Stimulated activated naive CD8-positive, alpha-beta T cell treated with anti-CD3 and anti-CD28 coated beads, Interleukin-15, amount 100 ng/mL, for 72 hours (primary cell): ENCODE data around the gene ZSCAN10.

ENCODE experiments used
- ATAC-seq: fragments of 150-1000 bp; cut with Tn5 transposase; 2 replicates; pipeline ENCODE4 v1.10.0; 2021; ENCODE audit warnings: mild to moderate bottlenecking, moderate library complexity
- DNase-seq, 2 donors: peaks; one replicate each; pipeline ENCODE4 v3.0.0; 2021 to 2022
- H3K27ac Mint-ChIP-seq, 2 donors: one replicate each; pipeline ENCODE4 v1.8.0; 2022; ENCODE audit warnings: mild to moderate bottlenecking in 2 of 2, mixed read lengths in 2 of 2, moderate library complexity in 2 of 2
- H3K27me3 Mint-ChIP-seq: one replicate; pipeline ENCODE4 v1.8.0; 2022; ENCODE audit warnings: mixed read lengths
- H3K4me1 Mint-ChIP-seq: one replicate; pipeline ENCODE4 v1.8.0; 2022; ENCODE audit warnings: mild to moderate bottlenecking, mixed read lengths
- H3K4me3 Mint-ChIP-seq, 2 donors: one replicate each; pipeline ENCODE4 v1.8.0; 2022; ENCODE audit warnings: mild to moderate bottlenecking in 2 of 2, mixed read lengths in 2 of 2, moderate library complexity in 1 of 2
- H3K9me3 Mint-ChIP-seq, 2 donors: one replicate each; pipeline ENCODE4 v1.8.0; 2022; ENCODE audit warnings: mixed read lengths in 2 of 2

Gene ZSCAN10

DNA sequence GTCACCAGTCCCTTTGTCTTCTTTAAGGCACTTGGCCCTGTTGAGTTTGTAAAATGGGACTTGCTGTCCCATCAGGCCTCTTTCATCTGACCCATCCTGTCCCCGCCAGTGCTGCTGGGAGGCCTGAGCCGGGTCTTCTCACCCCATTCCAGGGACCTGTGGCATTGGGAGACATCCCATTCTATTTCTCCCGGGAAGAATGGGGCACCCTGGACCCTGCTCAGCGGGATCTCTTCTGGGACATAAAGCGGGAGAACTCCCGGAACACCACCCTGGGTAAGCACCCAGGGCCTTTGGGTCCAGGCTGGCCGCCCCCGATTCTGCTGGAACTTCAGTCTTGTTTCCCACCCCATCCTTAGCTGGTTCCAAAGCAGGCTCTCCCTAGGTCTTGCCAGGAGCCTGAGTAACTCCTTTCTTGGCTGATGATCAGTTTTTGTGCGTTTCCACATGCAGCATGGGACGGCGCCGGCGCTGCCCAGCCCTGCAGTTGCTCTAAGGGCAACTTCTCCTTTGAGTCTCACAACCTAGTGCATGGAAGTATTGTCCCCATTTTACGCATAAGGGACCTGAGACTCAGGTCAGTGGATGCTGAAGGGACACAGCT is 39.8 kb upstream of the ZSCAN10 start:
- no peak overlapping the region for H3K27ac Mint-ChIP-seq

DNA sequence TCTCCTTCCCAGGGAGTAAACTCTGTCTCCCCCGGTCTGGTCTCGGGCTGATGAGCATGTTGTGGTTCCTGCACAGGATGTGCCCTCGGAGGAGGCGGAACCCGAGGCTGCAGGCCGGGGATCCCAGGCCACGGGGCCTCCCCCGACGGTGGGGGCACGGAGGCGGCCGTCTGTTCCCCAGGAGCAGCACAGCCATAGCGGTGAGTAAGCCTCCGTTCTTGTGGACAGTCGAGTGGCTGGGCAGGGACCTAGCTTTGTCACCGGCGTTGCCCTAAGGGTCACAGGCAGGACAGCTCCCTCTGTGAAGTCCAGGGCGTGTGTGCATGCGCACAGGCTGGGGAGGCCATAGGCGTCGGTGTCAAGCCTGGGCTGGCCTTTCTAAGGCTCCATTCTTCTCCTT is 39.2 kb upstream of the ZSCAN10 start:
- Mint-ChIP-seq H3K4me1 (peaks cover 30% of the 10 kb centered on the region), H3K4me3 (no peak overlapping the region), H3K27ac (no peak overlapping the region), H3K9me3 (no peaks in the 10 kb centered on the region), H3K27me3 (no peaks in the 10 kb centered on the region)
- ATAC-seq, result no peak
- no peak for DNase-seq

More for the DNA sequence above, 39.8 kb upstream of the ZSCAN10 start:
- Mint-ChIP-seq H3K27me3 (no peaks in the 10 kb centered on the region), H3K4me1 (peaks cover 29% of the 10 kb centered on the region), H3K4me3 (no peak overlapping the region), H3K9me3 (no peaks in the 10 kb centered on the region)
- ATAC-seq, result no peak
- no peak for DNase-seq

DNA sequence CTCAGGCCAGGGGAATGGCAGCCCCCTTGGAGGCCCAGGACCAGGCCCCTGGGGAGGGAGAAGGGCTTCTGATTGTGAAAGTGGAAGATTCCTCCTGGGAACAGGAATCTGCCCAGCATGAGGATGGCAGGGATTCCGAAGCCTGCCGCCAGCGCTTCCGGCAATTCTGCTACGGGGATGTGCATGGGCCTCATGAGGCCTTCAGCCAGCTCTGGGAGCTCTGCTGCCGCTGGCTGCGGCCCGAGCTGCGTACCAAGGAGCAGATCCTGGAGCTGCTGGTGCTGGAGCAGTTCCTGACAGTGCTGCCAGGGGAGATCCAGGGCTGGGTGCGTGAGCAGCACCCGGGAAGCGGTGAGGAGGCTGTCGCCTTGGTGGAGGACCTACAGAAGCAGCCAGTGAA is 38.2 kb upstream of the ZSCAN10 start:
- ATAC-seq, result no peak
- no peak for DNase-seq
- Mint-ChIP-seq H3K9me3 (no peaks in the 10 kb centered on the region), H3K4me3 (no peak overlapping the region), H3K4me1 (peaks cover 39% of the 10 kb centered on the region), H3K27me3 (no peaks in the 10 kb centered on the region), H3K27ac (no peak overlapping the region)

DNA sequence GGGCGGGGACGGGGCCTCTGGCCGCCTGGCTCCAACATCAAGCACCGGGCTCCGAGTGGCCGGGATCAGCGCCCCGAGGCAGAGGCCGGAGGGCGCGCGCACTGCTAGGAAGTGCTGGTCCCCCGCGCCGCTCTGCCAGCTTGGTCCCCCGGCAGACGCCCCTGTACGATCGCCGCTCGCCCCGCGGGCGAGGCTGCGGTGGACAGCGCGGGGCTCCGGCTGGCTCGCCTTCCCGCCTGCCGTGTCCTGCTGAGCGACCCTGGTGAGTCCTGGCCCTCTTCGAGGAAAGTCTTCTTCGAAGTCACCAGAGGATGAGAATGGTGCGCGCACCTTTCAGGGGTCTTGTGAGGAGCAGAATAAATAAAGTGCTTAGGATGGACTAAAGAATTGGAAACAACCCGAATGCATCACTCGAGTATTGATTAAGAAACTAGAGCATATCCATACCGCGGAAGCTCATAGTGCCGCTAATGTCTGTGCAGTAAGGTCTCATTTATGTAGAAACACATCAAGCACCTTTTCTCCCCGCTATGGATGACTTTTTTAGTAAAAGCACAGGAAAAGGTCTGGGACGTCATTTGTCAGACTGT is 36.1 kb upstream of the ZSCAN10 start:
- no peak for DNase-seq
- H3K27ac Mint-ChIP-seq, result peak overlapping the region; percentile 86
- ATAC-seq, result peak; percentile 65
- peaks cover 50% of the 10 kb centered on the region for H3K4me1 Mint-ChIP-seq
- peak overlapping the region; percentile 96 to 98 for H3K4me3 Mint-ChIP-seq
- H3K9me3 Mint-ChIP-seq, result no peaks in the 10 kb centered on the region
- no peaks in the 10 kb centered on the region for H3K27me3 Mint-ChIP-seq

DNA sequence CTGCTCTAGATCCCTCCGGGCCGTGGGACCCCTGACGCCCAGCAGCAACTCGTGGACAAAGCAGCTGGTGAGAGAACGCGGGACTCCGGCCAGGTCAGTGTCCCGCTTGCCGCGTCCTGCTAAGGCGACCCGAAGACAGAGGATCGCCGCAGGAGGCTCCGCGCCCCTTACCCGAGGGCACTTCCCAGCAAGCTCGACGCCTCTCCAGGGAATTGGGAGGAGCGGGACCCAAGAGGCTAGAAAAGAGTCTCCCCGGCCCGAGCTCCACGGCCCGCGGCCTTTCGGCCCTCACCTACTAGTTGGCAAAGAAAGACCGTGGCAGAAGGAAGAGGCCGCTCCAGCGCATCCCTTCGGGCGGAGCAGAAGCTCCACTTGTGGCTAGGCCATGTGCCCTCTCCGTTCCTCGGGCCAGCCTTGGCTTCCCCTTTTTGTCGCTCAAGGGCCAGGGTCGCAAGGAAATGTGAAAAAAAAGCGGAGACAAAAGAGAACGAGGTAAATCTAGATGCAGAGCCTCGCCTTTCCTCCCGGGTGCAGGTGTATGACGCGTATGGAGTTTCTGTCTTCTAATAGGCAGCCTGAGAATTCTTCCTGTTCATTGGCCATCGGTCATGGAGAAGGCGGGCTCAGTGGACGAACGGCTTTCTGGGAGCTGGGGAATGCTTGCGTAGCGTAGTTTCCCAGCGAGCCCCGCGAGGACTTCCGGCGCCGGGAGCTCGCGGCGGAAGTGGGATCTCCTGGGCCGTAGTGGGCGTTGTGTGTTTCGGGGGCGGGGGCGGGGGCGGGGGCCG is 35.4 kb upstream of the ZSCAN10 start, which contains the start of gene ZNF213:
Gene ZNF213, plus strand, starts transcription at position 692 of the 788 bp plus-strand sequence. CDS start 2,252 bp downstream, outside the sequence.
- Mint-ChIP-seq H3K27ac (peak within 1 kb of the TSS; percentile 95 to 96), H3K9me3 (no peaks in the 10 kb centered on the region), H3K4me1 (peaks cover 57% of the 10 kb centered on the region), H3K27me3 (no peaks in the 10 kb centered on the region), H3K4me3 (peak within 1 kb of the TSS; percentile 96 to 98)
- peak; percentile 89 to 95 for DNase-seq
- ATAC-seq, result peak; percentile 96

DNA sequence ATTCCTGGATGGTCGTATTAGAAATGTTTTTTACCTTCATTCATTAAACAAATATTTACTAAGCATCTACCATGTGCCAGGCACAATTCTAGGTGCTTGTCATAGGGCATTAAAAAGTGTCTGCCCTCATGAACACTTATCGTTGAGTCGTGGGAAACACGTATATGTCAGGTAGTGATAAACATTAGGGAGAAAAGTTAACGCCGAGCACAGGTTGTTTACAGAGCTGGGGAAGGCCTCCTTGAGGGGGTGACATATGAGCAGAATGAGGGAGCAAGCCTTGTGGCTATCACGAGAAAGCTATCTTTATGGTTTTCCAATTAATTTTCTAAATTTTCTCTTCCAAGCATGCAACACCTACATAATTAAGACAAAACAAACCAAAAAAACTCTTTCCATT is 34.8 kb upstream of the ZSCAN10 start:
- Mint-ChIP-seq H3K27me3 (no peaks in the 10 kb centered on the region), H3K4me1 (peaks cover 59% of the 10 kb centered on the region), H3K4me3 (peak overlapping the region; percentile 96 to 98), H3K9me3 (no peaks in the 10 kb centered on the region), H3K27ac (peak overlapping the region; percentile 95 to 96)
- ATAC-seq (no peak), DNase-seq (no peak)

DNA sequence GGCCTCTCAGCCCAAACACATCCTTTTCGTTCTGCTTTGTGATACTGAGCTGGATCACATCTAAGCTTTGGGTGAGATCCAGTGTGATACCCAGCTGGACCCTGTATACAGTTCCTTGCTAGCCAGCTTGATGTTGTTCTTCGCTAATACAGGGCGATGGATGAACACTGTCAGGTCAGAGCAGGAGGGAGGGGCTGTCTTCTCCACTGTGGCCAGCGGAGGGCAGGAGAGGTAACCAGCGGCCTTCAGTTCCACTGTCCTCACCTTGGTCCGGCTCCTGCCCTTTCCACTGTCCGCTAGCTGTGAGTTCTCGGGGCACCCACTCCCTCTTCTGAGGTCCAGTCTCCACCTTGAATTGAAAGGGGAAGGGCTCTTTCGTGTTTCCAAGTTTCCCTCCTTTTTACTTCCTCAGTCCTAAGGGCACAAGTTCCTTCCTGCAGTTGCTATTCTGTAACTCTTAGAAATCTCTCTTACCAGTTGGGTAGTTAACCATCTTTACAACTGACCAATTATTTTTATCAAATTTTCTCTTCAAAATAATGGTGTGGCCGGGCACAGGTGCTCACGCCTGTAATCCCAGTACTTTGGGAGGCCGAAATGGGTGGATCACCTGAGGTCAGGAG is 32.8 kb upstream of the ZSCAN10 start:
- Mint-ChIP-seq H3K27ac (no peak overlapping the region), H3K9me3 (no peaks in the 10 kb centered on the region), H3K4me1 (peaks cover 59% of the 10 kb centered on the region), H3K27me3 (no peaks in the 10 kb centered on the region), H3K4me3 (no peak overlapping the region)
- ATAC-seq, result no peak
- peak; percentile 49 to 61 for DNase-seq

DNA sequence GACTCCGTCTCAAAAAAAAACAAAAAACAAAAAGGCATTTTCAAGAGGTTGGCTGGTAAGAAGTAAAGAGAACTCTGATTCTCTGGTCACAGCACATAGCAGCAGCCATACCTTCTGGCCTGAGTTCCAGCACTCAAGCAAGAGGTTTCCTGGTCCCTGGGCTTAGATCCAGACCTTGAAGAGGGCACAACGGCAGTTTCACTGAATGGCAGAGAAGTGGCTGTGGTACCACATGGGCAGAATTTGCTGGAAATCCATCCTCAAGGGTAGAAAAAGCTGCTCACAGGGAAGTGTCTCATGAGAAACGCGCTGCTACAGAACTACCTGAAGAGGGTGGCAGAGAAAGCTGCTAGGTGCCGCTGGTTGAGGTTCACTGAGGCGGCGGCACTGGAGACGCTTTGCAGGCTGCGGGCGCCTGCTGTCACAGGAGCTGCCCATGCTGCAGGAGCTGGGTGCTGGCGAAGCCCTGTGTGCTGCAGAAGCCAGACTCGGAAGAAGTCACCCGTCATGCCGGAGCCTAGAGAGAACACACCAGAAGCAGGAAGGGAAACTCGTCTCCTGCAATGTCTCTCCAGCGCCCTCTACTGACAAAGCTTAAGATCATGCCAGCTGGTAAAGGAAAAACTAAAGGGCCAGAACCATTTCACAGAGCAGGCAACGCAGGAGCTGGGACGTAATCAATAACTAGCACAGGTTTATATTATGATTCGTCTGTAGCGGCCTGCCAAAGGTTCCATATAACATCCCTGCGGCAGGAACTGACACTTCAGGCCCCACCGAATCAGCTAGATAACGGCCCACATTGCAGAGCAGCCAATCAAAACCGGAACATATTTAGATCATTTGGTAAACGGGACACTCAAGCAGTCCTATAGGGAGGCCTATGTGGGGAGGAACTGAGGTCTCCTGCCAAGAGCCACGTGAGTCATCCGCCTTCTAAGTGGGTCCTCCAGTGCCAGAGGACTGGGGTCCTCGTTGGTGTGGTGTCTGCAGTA is 30.3 kb upstream of the ZSCAN10 start:
- H3K9me3 Mint-ChIP-seq, result no peaks in the 10 kb centered on the region
- peak overlapping the region; percentile 96 to 100 for H3K4me3 Mint-ChIP-seq
- H3K27me3 Mint-ChIP-seq, result no peaks in the 10 kb centered on the region
- H3K4me1 Mint-ChIP-seq, result peaks cover 65% of the 10 kb centered on the region
- peak overlapping the region; percentile 87 to 90 for H3K27ac Mint-ChIP-seq
- ATAC-seq, result peak; percentile 77
- peak; percentile 79 for DNase-seq

DNA sequence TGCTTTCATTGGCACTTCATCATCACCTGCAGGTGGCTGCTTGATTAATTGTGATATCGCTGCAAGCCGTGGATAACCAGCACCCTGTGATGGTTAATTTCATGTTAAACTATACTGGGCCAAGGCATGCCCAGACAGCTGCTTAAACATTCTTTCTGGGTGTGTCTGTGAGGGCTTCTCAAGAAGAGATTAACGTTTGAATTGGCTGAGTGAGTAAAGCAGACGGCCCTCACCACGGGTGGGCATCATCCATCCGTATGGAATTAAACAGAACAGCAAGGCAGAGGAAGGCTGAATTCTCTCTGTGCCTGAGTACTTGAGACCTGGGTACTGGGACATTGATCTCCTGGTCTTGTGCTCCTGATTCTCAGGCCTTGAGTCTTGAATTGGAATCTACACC is 28.7 kb upstream of the ZSCAN10 start:
- Mint-ChIP-seq H3K4me1 (peaks cover 70% of the 10 kb centered on the region), H3K9me3 (no peaks in the 10 kb centered on the region), H3K27ac (peak overlapping the region in 1 of 2 donors; percentile 78), H3K27me3 (no peaks in the 10 kb centered on the region), H3K4me3 (peak overlapping the region in 1 of 2 donors; percentile 41)
- DNase-seq (no peak), ATAC-seq (no peak)

DNA sequence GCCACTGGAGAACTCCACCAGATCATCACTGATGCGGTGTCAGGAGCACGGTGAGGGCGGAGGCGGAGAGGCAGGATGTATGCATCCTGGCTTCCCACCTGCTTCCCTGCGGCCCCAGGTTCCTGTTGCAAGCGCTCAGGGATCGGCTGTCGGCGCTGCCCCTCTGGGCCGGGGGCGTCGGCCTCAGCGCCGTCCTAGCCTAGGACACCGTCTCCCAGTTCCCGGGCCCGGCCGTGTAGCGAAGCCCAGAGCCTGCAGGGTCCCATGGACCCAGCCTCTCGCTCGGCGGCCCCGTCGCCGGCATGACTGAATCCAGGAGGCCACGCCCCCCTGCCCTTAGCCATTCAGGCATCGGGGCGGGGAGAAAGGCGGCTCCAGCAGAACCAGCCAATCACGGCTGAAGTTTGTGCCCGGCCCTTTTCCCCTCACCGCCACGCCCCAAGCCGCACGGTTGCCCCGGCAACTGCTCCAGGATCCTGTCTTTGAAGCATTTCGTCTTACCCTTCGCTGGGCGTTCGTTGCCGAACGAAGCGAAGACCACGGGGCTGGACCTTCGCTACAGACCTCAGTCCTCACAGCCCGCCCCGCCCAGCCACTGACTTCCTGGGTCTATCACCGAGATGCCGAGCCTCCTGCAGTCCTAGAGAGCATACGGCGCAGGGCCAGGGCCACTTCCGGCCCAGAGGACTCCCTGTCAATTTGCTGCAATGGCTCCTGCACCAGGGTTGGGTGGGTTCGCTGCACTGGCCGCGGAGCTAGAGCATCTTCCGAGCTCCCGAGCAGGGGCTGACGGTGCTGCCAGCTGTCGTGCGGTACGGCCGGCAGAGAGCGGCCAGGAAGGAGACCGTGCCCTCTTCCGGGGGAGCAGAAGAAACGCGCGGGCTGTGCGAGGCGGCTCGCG is 25.1 kb upstream of the ZSCAN10 start:
- H3K4me3 Mint-ChIP-seq, result peak overlapping the region; percentile 97 to 100
- ATAC-seq, result peak; percentile 93
- no peaks in the 10 kb centered on the region for H3K9me3 Mint-ChIP-seq
- no peaks in the 10 kb centered on the region for H3K27me3 Mint-ChIP-seq
- DNase-seq, result peak; percentile 96 to 97
- H3K27ac Mint-ChIP-seq, result peak overlapping the region; percentile 93 to 94
- H3K4me1 Mint-ChIP-seq, result peaks cover 46% of the 10 kb centered on the region

DNA sequence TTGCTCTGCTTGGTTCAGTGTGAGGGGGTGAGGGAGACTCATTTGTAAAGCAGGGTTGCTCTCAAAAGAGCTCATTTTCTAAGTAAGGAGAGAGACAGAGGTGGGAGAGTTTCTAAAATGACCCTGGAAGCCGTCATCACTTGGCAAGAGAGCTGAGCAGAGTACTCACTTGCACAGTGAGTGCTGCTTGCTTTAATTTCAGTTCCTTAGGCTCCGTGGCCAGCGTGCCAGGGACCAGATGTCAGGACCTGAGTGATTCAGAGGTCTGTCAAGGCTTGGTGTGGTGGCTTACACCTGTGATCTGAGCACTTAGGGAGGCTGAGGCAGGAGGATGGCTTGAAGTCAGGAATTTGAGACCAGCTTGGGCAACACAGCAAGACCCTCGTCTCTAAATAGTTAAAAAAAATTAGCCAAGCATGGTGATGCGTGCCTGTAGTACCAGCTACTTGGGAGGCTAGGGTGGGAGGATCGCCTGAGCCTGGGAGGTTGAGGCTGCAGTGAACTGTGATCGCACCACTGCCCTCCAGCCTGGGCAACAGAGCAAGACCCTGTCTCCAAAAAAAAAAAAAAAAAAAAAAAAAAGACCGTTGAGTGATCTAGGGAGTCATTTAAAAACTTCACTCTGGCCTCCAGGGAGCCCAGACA is 24.0 kb upstream of the ZSCAN10 start:
- ATAC-seq (no peak), DNase-seq (no peak)
- Mint-ChIP-seq H3K27ac (peak overlapping the region in 1 of 2 donors; percentile 28), H3K4me3 (peak overlapping the region; percentile 97 to 100), H3K9me3 (no peaks in the 10 kb centered on the region), H3K27me3 (no peaks in the 10 kb centered on the region), H3K4me1 (peaks cover 34% of the 10 kb centered on the region)

DNA sequence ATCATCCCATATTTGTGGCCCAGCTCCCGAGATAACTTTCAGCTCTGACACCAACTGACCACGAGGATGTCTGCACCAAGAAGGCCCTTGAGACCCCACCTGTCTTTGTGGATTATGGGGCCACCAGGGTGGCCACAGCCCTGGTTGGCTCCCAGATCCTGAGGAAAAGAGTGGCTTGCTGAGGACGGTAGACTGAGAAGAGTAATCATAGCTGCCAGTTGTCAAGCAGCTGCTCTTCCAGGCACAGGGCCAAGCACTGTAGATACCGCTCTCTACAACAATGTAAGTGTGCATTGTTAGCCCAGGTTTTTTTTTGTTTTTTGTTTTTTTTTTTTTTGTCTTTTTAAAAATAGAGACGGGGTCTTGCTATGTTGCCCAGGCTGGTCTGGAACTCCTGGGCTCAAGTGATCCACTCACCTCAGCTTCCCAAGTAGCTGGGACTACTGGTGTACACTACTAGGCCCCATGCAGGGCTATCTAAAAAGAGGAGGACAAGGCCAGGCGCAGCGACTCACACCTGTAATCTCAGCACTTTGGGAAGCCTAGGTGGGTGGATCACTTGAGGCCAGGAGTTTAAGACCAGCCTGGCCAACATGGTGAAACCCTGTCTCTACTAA is 22.9 kb upstream of the ZSCAN10 start:
- DNase-seq (no peak), ATAC-seq (no peak)
- peaks cover 28% of the 10 kb centered on the region for H3K4me1 Mint-ChIP-seq
- peak overlapping the region in 1 of 2 donors; percentile 96 for H3K27ac Mint-ChIP-seq
- H3K4me3 Mint-ChIP-seq, result no peak overlapping the region
- no peaks in the 10 kb centered on the region for H3K9me3 Mint-ChIP-seq
- H3K27me3 Mint-ChIP-seq, result no peaks in the 10 kb centered on the region

DNA sequence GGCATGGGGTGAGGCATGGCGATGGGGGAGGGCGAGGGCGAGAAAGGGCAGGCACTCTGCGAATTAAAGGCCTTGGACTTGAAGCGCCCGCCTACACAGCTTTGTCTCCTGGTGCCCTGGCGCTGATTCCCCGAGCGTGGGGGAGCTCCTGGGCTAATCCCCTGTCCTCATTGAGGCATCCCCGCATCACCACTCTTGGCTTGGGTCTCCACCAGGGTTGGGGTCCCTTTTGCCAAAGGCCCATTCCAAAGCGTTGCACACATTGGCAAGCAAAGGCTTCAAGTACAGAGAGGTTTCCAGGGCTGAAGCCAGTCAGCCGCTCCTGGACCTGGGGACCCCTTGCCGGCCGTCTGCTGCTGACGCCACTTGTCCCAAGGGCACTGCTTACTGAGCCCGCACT is 21.3 kb upstream of the ZSCAN10 start:
- no peak for DNase-seq
- no peak overlapping the region for H3K4me3 Mint-ChIP-seq
- H3K9me3 Mint-ChIP-seq, result no peaks in the 10 kb centered on the region
- H3K27me3 Mint-ChIP-seq, result no peaks in the 10 kb centered on the region
- H3K27ac Mint-ChIP-seq, result no peak overlapping the region
- H3K4me1 Mint-ChIP-seq, result peaks cover 21% of the 10 kb centered on the region
- no peak for ATAC-seq
